Skeletal muscle satellite cell (primary cell): ENCODE measurements around the gene SOX5.

Source experiments
- H3K27me3 ChIP-seq: 2 replicates; pipeline ENCODE4 v1.7.0; 2013; ENCODE audit warnings: low read length; ENCODE audit not compliant: control insufficient read depth, insufficient read depth
- H3K36me3 ChIP-seq: 2 replicates; pipeline ENCODE4 v1.7.0; 2013; ENCODE audit warnings: mild to moderate bottlenecking, control low read depth, low read length; ENCODE audit not compliant: insufficient read depth
- H3K4me1 ChIP-seq: 2 replicates; pipeline ENCODE4 v1.7.0; 2013; ENCODE audit warnings: low read length; ENCODE audit not compliant: control insufficient read depth, insufficient read depth
- H3K4me2 ChIP-seq: 2 replicates; pipeline ENCODE4 v1.7.0; 2013; ENCODE audit warnings: mild to moderate bottlenecking, low read length
- H3K4me3 ChIP-seq: 2 replicates; pipeline ENCODE4 v1.7.0; 2013; ENCODE audit warnings: low read length
- H3K9ac ChIP-seq: 2 replicates; pipeline ENCODE4 v1.7.0; 2013; ENCODE audit warnings: mild to moderate bottlenecking, low read depth, low read length, moderate library complexity
- H3K9me3 ChIP-seq: replicated peaks from 2 replicates; pipeline ENCODE4 v1.7.0; 2013; ENCODE audit warnings: mild to moderate bottlenecking, control low read depth, low read length

The SOX5 gene

DNA sequence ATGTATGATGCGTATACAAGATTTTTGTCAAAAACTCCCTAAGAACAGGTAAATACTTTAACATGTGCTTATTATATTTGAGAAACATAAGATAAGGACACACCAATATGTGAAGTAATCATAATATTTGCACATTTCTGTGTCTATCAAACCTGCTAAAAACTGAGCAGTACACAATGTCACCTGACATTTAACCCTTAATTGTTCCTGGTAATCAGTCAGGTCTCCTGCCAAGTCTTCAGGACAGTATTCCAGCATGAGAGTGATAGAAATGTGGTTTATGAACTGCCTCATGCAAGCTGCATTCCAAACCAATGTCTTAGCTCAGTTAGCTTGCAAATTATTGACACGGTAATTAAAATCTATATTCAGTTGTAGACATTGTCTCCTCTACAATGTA, 4.2 kb downstream of the SOX5 start:
- Histone ChIP-seq H3K27me3 (peaks cover 4% of the 10 kb centered on the region), H3K4me1 (no peaks in the 10 kb centered on the region), H3K9me3 (no peaks in the 10 kb centered on the region), H3K4me2 (no peak overlapping the region), H3K9ac (no peak overlapping the region), H3K4me3 (no peak overlapping the region), H3K36me3 (no peaks in the 10 kb centered on the region)

GRCh38 chr12:23944067-23944466, 5.4 kb downstream of the SOX5 start:
- H3K4me1 ChIP-seq, result no peaks in the 10 kb centered on the region
- H3K9ac ChIP-seq, result no peak overlapping the region
- peaks cover 2% of the 10 kb centered on the region for H3K27me3 ChIP-seq
- H3K36me3 ChIP-seq, result no peaks in the 10 kb centered on the region
- H3K4me2 ChIP-seq, result no peak overlapping the region
- no peak overlapping the region for H3K4me3 ChIP-seq
- no peaks in the 10 kb centered on the region for H3K9me3 ChIP-seq

DNA sequence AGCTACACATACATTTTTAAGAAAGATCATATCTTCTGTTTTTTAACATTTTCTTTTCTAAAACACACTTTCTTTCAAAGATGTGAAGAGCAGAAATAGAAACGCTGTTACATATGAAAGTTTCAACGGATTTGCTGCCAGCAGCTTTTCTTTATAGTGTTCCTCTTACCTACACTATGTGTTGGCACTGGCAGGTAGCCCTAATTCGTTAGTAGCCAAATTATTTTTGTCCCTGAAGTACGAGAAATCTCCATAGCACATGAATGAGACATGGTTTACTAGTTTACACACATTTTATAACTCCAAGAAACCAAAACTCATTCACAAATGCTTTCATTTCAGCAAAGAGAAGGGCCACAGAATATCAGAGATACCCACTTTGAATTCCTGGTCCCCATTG, 6.6 kb downstream of the SOX5 start:
- no peak overlapping the region for H3K4me3 ChIP-seq
- no peaks in the 10 kb centered on the region for H3K9me3 ChIP-seq
- H3K9ac ChIP-seq, result no peak overlapping the region
- H3K4me2 ChIP-seq, result no peak overlapping the region
- H3K36me3 ChIP-seq, result no peaks in the 10 kb centered on the region
- no peaks in the 10 kb centered on the region for H3K27me3 ChIP-seq
- no peaks in the 10 kb centered on the region for H3K4me1 ChIP-seq

DNA sequence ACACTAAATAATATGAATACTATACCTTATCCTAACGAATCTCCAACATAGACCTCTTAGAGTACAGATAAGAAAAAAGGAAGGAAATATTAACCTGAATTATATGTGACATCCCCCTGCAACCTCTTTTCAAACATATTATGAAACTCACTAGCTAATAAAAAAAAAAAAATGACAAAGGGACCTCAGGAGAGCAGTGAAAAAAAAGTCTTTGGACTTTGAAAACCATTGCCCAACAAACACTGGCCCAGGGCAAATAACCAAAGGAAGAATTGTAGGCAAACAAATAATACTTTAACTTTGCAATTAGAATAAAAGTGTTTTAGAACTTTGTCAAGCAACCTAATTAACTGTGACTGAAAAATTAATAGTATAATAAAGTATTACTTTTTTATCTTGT, 7.7 kb downstream of the SOX5 start:
- Histone ChIP-seq H3K27me3 (no peaks in the 10 kb centered on the region), H3K4me2 (no peak overlapping the region), H3K4me1 (no peaks in the 10 kb centered on the region), H3K36me3 (no peaks in the 10 kb centered on the region), H3K9ac (no peak overlapping the region), H3K4me3 (no peak overlapping the region), H3K9me3 (no peaks in the 10 kb centered on the region)

- Histone ChIP-seq H3K4me3 (no peak overlapping the region), H3K4me1 (no peaks in the 10 kb centered on the region), H3K27me3 (no peaks in the 10 kb centered on the region), H3K36me3 (no peaks in the 10 kb centered on the region), H3K4me2 (no peak overlapping the region), H3K9ac (no peak overlapping the region), H3K9me3 (no peaks in the 10 kb centered on the region)
Measured at GRCh38 chr12:23938422-23938821, 11.0 kb downstream of the SOX5 start.

GRCh38 chr12:23931176-23931575, 18.3 kb downstream of the SOX5 start:
- H3K4me2 ChIP-seq, result no peak overlapping the region
- no peak overlapping the region for H3K4me3 ChIP-seq
- H3K27me3 ChIP-seq, result no peaks in the 10 kb centered on the region
- H3K9ac ChIP-seq, result no peak overlapping the region
- no peaks in the 10 kb centered on the region for H3K4me1 ChIP-seq
- H3K9me3 ChIP-seq, result no peaks in the 10 kb centered on the region
- no peaks in the 10 kb centered on the region for H3K36me3 ChIP-seq

DNA sequence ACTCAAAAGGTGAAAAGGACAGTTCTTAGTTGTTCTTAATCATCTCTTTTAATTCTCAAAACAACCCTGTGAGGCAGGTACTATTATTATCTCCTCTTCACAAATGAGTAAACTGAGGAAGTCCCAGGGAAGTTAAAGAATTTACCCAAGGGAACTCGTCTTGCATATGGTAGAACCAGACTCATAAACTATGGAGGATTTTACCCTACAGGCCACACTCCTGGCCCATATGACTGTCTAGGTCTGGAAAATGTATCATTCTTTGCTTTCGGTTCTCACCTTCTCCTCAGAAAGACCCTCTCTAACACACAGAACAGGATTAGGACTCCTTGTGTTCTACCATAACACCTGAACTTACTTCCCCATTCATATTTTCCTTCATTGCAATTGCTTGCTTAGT, 18.9 kb downstream of the SOX5 start:
- no peaks in the 10 kb centered on the region for H3K9me3 ChIP-seq
- no peak overlapping the region for H3K4me3 ChIP-seq
- no peak overlapping the region for H3K4me2 ChIP-seq
- H3K27me3 ChIP-seq, result no peaks in the 10 kb centered on the region
- no peaks in the 10 kb centered on the region for H3K36me3 ChIP-seq
- H3K4me1 ChIP-seq, result no peaks in the 10 kb centered on the region
- H3K9ac ChIP-seq, result no peak overlapping the region

GRCh38 chr12:23929906-23930305, 19.6 kb downstream of the SOX5 start:
- Histone ChIP-seq H3K36me3 (no peaks in the 10 kb centered on the region), H3K27me3 (no peaks in the 10 kb centered on the region), H3K9me3 (no peaks in the 10 kb centered on the region), H3K9ac (no peak overlapping the region), H3K4me1 (no peaks in the 10 kb centered on the region), H3K4me2 (no peak overlapping the region), H3K4me3 (no peak overlapping the region)

DNA sequence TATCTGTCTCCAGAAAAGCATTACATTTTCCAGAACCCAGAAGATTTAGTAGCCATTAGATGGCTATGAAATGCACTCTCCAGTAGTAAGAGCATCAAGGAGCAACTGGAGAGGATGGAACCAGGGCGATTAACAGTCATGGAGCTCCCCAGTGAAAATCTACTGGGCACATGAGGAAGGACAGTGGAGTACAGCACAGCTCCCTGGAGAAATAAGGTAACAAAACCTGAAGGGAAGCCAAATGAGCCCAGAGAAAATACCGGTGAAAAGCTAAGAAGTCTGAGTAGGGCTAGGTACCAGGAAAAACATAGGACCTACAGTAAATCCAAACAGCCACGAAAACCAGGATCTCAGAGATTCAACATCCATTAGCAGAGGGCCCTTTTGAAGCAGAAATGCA, 21.6 kb downstream of the SOX5 start:
- Histone ChIP-seq H3K4me3 (no peak overlapping the region), H3K27me3 (no peaks in the 10 kb centered on the region), H3K9me3 (no peaks in the 10 kb centered on the region), H3K9ac (no peak overlapping the region), H3K36me3 (no peaks in the 10 kb centered on the region), H3K4me1 (no peaks in the 10 kb centered on the region), H3K4me2 (no peak overlapping the region)

DNA sequence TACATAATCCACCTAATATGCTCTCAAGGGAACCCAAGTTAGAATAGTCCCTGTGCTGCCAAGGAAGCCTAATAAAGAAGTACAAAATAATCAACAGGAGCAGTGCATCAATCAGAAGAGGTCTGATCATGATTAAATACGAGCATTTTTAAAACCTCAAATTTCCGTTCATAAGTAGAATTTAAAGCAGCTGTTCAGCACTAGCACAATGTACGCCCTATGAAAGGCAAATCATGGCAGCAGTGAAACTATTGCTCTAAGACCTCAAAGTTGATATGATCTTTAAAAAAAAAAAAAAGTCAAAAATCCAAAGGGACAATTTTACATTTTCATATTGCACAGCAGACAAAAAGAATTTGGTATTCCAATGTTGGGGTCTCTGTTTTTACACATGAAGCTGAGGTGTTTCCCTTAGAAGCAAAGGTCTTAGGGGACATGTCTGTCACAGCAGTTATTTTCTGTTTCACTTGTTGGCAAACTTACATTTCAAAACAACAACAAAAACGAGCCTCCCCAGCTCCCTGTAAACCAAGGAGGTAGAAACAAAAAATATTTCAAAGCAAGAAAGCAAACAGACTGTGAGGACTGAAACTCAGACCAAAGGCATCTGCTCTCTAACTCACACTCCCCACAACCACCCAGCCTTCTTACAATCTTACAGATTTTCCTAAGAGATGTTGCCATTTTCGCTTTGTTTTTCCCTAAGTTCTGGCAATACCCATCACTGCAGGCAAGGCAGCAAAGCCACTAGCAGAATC, 28.2 kb downstream of the SOX5 start:
- H3K9ac ChIP-seq, result no peak overlapping the region
- no peaks in the 10 kb centered on the region for H3K36me3 ChIP-seq
- H3K4me1 ChIP-seq, result no peaks in the 10 kb centered on the region
- H3K27me3 ChIP-seq, result no peaks in the 10 kb centered on the region
- H3K4me3 ChIP-seq, result no peak overlapping the region
- H3K9me3 ChIP-seq, result no peaks in the 10 kb centered on the region
- H3K4me2 ChIP-seq, result no peak overlapping the region

- Histone ChIP-seq H3K9me3 (no peaks in the 10 kb centered on the region), H3K36me3 (no peaks in the 10 kb centered on the region), H3K27me3 (no peaks in the 10 kb centered on the region), H3K4me3 (no peak overlapping the region), H3K9ac (no peak overlapping the region), H3K4me2 (no peak overlapping the region), H3K4me1 (no peaks in the 10 kb centered on the region)
Measured at GRCh38 chr12:23911574-23911973, 37.9 kb downstream of the SOX5 start.

- no peak overlapping the region for H3K4me2 ChIP-seq
- no peak overlapping the region for H3K9ac ChIP-seq
- no peaks in the 10 kb centered on the region for H3K4me1 ChIP-seq
- no peaks in the 10 kb centered on the region for H3K9me3 ChIP-seq
- no peaks in the 10 kb centered on the region for H3K27me3 ChIP-seq
- H3K36me3 ChIP-seq, result no peaks in the 10 kb centered on the region
- H3K4me3 ChIP-seq, result no peak overlapping the region
Measured at GRCh38 chr12:23909551-23909950, 39.9 kb downstream of the SOX5 start.
